ENCODE measurements around the gene ARHGAP6.
"Not testable (repeated sequence)": the region's sequence is repeated elsewhere in the genome, so short reads cannot be mapped to it uniquely, and the experiment has no call there.

The ARHGAP6 gene

GRCh38 chrX:11381464-11381863 lies 284.3 kb downstream of the ARHGAP6 start:
- peak; percentile 23 for DNase-seq

- DNase-seq = no peak
Observed at GRCh38 chrX:11380187-11380844, 285.4 kb downstream of the ARHGAP6 start.

GRCh38 chrX:11376163-11376562 lies 289.6 kb downstream of the ARHGAP6 start:
- DNase-seq = no peak

GRCh38 chrX:11375614-11376119 lies 290.1 kb downstream of the ARHGAP6 start:
- no peak for DNase-seq

- DNase-seq = no peak
Observed at GRCh38 chrX:11374570-11374969, 291.1 kb downstream of the ARHGAP6 start.

- no peak for DNase-seq
Observed at GRCh38 chrX:11371106-11371505, 294.6 kb downstream of the ARHGAP6 start.

GRCh38 chrX:11367609-11368430 lies 297.9 kb downstream of the ARHGAP6 start:
- DNase-seq = peak; percentile 10

GRCh38 chrX:11366998-11367595 lies 298.6 kb downstream of the ARHGAP6 start:
- no peak for DNase-seq

GRCh38 chrX:11365426-11365825 lies 300.3 kb downstream of the ARHGAP6 start:
- DNase-seq = no peak

GRCh38 chrX:11364835-11365234 lies 300.9 kb downstream of the ARHGAP6 start:
- no peak for DNase-seq

GRCh38 chrX:11363825-11364224 lies 301.9 kb downstream of the ARHGAP6 start:
- not testable (repeated sequence) for DNase-seq

GRCh38 chrX:11363069-11363594 lies 302.6 kb downstream of the ARHGAP6 start:
- DNase-seq = no peak

GRCh38 chrX:11361666-11362065 lies 304.1 kb downstream of the ARHGAP6 start:
- not testable (repeated sequence) for DNase-seq

GRCh38 chrX:11355944-11356343 lies 309.8 kb downstream of the ARHGAP6 start:
- not testable (repeated sequence) for DNase-seq

GRCh38 chrX:11355259-11355909 lies 310.3 kb downstream of the ARHGAP6 start:
- no peak for DNase-seq

GRCh38 chrX:11352296-11352741 lies 313.4 kb downstream of the ARHGAP6 start:
- DNase-seq = no peak

- DNase-seq = no peak
Observed at GRCh38 chrX:11351375-11352295, 314.1 kb downstream of the ARHGAP6 start.

GRCh38 chrX:11349661-11350337 lies 315.9 kb downstream of the ARHGAP6 start:
- no peak for DNase-seq

GRCh38 chrX:11349020-11349419 lies 316.7 kb downstream of the ARHGAP6 start:
- no peak for DNase-seq

GRCh38 chrX:11347300-11347699 lies 318.4 kb downstream of the ARHGAP6 start:
- DNase-seq = no peak

GRCh38 chrX:11346121-11346682 lies 319.5 kb downstream of the ARHGAP6 start:
- DNase-seq = no peak
